Activated naive CD4-positive, alpha-beta T cell (primary cell): ENCODE measurements around the gene SH3TC2.

Source experiments
- DNase-seq, 4 experiments: peaks; one replicate each; lab custom pipeline; 2025; lab: John Stamatoyannopoulos, UW

SH3TC2 gene

DNA sequence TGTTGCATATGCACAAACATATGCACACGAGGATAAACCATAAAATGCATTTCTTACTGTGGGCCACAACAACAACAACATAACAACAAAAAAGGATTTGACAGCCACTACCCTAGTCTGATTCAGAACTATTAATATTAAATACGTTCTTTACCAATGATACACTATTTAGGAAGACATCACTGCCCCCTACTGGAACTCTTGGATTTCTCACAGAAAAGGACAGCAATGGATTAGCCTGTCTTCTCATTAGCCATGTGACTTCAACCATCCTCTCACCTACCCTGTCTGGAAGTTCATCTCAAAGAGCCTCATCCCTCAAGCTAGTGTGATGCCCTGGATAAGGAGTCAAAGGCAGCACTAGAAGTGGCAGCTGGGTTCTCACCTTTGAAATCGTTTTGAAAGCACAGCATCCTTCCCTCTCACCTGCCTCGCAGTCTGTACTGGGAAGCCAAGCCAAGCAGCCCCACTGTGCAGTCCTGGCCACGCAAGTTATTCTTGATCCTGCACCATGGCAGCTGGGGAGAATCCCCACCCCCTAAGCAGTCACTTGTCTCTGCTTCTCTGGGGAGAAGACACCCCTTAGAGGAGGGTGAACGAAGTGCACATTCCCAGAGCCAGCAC, 64.6 kb downstream of the SH3TC2 start:
- no peak for DNase-seq

GRCh38 chr5:148996270-148996669, 66.6 kb downstream of the SH3TC2 start:
- DNase-seq: no peak

- no peak for DNase-seq
Measured at GRCh38 chr5:148995791-148996190, 67.1 kb downstream of the SH3TC2 start.

DNA sequence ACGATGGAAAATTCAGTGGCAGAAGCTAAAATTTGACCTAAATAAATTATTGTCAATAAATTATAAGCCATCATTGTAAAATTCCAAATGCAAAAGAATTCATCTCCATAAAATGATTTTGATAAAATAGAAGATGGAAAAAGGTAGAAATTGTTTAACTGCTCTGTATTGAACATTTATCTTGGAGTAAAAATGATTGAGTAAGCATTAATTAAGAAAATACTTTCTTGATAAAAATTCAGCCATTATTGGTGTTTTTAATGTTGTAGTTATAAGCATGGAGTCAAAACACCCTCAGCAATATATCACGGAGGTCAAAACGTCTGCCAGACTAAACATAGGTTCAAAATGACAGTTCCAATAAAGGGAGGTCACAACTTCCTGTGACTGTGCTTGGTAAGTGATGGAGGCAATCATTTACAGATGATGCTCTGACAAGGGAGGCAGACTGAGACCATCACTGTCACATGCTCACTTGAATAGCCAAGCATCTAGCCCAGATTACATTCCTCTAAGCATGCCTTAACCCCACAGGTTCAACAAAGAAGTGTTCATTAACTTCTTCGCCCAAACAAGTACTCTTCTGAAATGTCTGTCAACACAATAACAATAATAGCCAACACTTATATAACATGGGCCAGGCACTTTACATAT, 69.5 kb downstream of the SH3TC2 start:
- no peak for DNase-seq

DNA sequence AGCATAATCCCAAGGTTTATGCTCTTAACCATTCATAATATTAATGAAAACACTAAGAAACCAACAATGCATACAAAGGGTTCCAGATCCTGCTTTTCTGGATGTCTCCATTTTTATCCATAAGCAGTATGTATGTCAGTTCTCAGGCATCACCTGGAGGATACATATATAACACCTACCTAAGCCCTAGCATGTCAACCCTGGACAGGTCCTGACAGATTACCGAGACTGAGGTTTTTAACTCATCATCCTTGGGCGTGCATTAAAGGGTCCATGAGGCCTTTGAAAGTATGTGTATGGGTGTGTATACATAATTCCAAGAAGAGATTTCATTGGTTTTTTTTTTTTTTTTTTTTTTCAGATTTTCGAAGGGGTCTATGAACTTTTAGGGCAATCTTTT, 70.6 kb downstream of the SH3TC2 start:
- no peak for DNase-seq

DNA sequence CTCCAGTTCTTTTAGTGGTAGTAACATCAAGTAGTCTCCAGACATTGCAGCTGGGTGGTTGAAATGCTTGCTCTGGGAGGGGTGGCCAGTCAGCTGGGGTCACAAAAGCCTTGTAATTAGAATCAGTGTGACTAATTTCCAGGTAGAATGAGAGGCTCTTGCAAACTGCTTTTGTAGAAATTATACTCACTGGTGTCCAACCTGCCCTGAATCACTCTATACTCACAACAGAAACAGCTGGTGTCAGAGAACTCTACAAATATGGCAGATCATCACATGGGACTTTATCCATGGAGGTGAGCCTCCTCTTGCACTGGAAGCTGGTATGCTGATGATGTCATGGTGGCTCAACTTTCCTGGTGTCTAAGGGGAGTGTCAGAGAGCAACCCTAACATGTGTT, 71.3 kb downstream of the SH3TC2 start:
- no peak for DNase-seq

GRCh38 chr5:148990817-148991216, 72.0 kb downstream of the SH3TC2 start:
- no peak for DNase-seq

DNA sequence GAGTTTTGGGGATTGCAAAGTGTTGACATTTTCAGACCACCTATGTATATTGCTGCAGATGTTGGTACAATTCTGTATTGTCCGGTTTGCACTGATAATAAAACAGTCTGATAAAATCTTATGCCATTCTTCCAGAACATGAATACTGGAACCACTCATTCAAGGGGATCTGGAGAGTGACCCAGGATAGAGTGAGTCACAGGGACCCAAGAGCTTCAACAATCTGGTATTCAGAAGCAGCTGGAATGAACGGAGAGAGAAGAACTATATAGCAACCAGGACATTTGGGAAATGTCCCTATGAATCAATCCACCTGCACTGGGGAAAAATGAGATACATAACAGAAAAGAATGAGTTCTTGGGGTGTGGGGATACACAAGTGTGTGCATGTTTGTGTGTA, 73.3 kb downstream of the SH3TC2 start:
- no peak for DNase-seq

DNA sequence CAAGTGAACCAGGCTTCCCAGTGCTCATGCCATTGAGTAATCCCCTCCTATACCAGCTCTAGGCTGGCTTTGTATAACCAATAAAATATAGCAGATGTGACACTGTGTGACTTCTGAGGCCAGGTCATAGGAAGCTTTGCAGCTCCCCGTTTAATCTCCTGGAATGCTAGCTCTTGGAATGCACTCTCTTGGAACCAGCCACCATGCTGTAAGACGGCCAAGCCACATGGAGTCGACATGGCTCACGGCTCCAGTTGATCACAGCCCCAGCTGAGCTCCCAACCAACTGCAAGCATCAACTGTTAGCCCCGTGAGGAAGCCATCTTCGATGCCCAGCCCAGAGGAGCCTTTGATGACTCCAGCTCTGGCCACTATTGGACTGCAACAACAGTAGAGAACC, 74.5 kb downstream of the SH3TC2 start:
- no peak for DNase-seq

- DNase-seq: no peak
Measured at GRCh38 chr5:148986636-148987035, 76.2 kb downstream of the SH3TC2 start.

DNA sequence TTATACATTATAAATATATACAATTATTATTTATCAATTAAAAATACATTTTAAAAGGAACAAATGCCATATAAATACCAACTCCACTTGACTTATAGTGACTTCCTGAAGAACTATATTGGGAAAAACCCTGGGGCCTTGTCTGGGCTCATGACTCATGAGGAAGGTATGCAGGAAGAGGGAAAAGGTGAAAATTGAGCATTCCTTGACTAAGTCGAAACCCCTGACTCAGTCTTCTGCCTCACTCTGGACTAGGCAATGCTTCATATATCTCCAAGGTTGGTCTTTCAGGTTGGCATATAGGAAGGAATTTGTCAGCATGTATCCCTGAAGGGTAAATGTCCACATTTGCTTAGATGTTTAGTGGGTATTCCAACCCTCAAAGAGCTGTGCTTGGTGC, 78.5 kb downstream of the SH3TC2 start:
- no peak for DNase-seq

- DNase-seq: no peak
Measured at GRCh38 chr5:148981353-148981752, 81.5 kb downstream of the SH3TC2 start.

GRCh38 chr5:148980731-148981130, 82.1 kb downstream of the SH3TC2 start:
- no peak for DNase-seq

DNA sequence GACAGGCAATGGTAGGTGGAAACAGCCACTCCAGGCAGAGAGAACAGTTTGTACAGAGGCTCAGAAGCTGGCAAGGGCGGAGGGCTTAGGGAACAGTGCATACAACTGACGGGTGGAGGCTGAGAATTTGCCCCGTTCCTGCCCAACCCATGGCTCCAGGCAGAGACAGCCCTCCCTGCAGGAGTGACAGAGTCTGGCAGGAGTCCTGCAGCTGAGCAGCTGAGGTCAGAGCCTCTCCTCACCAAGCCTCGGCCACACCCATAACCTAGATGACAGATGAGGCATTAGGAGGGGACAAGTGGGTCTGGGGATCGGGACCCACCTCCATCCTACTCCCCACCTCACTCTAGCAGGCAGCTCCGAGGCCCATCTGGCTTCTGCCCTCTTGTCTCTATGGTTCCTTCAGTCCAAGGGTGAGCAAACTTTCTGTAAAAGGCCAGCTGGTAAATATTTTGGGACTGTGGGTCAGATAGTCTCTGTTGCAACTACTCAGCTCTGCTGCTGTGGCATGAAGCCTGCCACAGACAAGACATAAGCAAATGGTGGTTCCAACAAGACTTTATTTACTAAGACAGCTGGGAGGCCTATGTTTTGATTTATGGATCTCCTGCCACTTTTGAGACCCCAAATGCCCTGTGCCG, 83.7 kb downstream of the SH3TC2 start:
- no peak for DNase-seq

- no peak for DNase-seq
Measured at GRCh38 chr5:148978370-148979082, 84.3 kb downstream of the SH3TC2 start.

- no peak for DNase-seq
Measured at GRCh38 chr5:148976569-148977381, 86.1 kb downstream of the SH3TC2 start.

- no peak for DNase-seq
Measured at GRCh38 chr5:148974642-148975327, 88.1 kb downstream of the SH3TC2 start.

DNA sequence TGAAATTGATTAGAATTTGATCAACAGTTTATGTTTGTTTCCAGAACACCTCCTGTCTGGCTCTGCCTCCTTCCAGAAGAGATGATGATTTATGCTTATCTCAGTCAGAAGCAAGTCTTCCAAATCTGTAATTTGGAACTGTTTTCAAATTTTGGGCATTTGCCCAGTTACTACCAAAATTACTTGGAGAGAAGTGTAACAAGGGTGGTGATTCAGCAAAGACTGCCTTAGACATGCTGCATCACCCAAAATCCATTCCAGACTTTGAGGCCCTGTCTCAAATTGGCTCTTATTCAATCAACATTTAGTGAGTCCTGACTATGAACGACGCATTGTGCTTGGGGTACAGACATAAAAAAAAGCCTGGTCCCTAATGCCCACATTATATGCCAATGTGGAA, 89.4 kb downstream of the SH3TC2 start:
- no peak for DNase-seq

GRCh38 chr5:148972974-148973374, 89.9 kb downstream of the SH3TC2 start:
- DNase-seq: no peak

- DNase-seq: no peak
Measured at GRCh38 chr5:148972396-148972795, 90.5 kb downstream of the SH3TC2 start.

DNA sequence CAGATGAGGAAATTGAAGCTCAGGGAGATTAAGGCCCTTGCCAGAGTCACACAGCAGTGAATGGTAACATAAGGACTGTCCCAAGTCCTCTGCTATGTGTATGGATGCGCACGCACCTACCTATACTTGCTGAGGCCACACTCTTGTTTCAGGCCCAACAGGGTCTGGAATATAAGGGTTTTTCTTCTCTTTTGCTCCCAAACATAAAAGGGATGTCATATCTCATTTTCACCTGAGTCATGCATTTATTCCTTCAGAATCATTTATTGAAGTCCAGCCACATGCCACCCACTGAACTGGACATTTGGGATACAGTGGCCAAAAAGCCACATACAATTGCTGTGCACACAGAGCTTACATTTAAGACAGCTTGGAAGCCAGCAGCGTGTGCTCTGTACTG, 92.0 kb downstream of the SH3TC2 start:
- no peak for DNase-seq

DNA sequence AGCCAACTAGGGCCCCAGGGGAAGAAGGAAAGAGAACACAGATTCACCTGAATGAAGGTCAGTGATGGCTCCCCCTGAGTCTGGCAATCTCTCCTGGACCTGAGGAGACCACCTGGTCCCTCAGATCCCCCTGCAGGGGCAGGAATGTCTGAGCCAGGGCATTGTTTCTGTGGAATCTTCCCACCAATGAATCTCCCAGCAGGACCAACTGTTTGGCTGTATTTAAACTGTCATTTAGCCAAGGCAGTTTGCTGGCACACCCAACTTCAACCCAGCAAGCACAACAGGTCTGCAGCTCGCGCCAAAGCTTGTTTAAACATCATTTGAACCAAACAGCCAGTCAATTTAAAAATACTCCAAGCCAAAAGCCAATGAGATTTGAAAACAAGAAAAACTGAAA, 92.6 kb downstream of the SH3TC2 start:
- DNase-seq: no peak
